Testis (tissue), 2 donors: ENCODE results near the gene BCL11B.

Source experiments
- POLR2A ChIP-seq: fragments of 450-650 bp; IDR thresholded peaks from one replicate; pipeline ENCODE4 v1.6.1; 2017; ENCODE audit warnings: antibody characterized with exemption, mild to moderate bottlenecking, moderate library complexity
- TF ChIP-seq, protein P1 (sequence below), 3 experiments: fragments of 450-650 bp in 2 of 3; fragments of 200-600 bp in 1 of 3; sonication (generic) in 1 of 3; IDR thresholded peaks; one replicate each; pipeline ENCODE4 v1.5.1; 2016 to 2019; ENCODE audit warnings: antibody characterized with exemption in 3 of 3, mild to moderate bottlenecking in 2 of 3, moderate library complexity in 1 of 3

DNA sequence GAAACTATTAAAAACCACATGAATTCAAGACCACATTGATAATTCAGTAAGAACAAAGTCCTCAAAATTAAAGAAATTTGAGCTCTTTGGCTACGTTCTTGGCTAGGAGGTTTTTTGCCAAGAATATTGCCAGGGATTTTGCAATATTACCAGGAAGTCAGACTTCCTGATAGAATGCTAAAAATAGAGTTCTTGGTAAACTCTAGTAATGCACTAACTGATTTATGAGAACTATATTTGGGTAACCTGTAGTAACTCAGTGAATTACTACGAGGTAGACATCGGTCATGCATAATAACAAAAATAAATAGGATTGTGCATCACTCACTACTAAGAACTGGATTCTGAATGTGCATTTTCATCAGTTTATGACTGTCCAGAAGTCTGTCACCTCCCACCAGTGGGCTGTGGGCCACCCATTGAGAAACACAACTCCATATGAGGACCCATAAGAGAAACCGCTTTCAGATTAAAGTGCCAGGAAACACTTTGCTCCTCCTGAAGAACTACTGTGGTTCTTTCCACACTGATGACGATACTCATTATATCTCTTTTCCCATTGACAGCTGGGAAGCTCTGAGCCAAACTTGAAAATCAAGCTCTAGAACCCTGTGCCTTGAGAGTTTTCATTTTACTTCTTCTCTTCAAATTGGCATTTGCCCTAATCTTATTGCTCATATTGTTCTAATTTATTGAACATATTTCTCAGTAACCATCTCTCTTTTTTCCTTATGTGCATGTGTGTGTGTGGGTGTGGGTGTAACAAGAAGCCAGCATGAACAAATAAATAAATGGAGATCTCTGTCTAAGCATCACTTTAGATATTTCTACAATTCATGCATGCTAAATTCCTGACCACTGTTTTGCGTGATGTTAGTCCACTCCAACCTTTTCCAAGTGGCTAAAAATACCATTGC, 116.6 kb downstream of the BCL11B start:
- TF ChIP-seq, protein P1, sequence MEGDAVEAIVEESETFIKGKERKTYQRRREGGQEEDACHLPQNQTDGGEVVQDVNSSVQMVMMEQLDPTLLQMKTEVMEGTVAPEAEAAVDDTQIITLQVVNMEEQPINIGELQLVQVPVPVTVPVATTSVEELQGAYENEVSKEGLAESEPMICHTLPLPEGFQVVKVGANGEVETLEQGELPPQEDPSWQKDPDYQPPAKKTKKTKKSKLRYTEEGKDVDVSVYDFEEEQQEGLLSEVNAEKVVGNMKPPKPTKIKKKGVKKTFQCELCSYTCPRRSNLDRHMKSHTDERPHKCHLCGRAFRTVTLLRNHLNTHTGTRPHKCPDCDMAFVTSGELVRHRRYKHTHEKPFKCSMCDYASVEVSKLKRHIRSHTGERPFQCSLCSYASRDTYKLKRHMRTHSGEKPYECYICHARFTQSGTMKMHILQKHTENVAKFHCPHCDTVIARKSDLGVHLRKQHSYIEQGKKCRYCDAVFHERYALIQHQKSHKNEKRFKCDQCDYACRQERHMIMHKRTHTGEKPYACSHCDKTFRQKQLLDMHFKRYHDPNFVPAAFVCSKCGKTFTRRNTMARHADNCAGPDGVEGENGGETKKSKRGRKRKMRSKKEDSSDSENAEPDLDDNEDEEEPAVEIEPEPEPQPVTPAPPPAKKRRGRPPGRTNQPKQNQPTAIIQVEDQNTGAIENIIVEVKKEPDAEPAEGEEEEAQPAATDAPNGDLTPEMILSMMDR (IDR thresholded peaks at IDR 0.05), result no peak
- no peak for TF ChIP-seq POLR2A
